H9 (cell line): ENCODE data around the gene LIN7A. TPM values are rescaled to one million over a fixed set of nuclear protein-coding genes. Genes with fewer than 3 reads are reported as not detected.

ENCODE experiments used
- DNase-seq: peaks from one replicate; pipeline ENCODE4 v3.0.0-alpha.2; 2017
- H2AFZ ChIP-seq: one replicate; pipeline ENCODE4 v1.6.1; 2013; ENCODE audit warnings: mild to moderate bottlenecking, low read length, control low read depth, moderate library complexity
- H2AK5ac ChIP-seq: 2 replicates; pipeline ENCODE4 v1.6.1; 2013; ENCODE audit warnings: low read length, control low read depth, mixed read lengths; ENCODE audit not compliant: insufficient read length
- H2BK120ac ChIP-seq: one replicate; pipeline ENCODE4 v1.6.1; 2013; ENCODE audit warnings: low read depth, mild to moderate bottlenecking, low read length, control low read depth, inconsistent platforms; ENCODE audit not compliant: poor library complexity, severe bottlenecking
- H2BK12ac ChIP-seq: 2 replicates; pipeline ENCODE4 v1.6.1; 2013; ENCODE audit warnings: low read length, control low read depth, mixed read lengths, low read depth; ENCODE audit not compliant: insufficient read length
- H2BK15ac ChIP-seq: 2 replicates; pipeline ENCODE4 v1.6.1; 2013; ENCODE audit warnings: low read depth, low read length, control low read depth
- H2BK20ac ChIP-seq: one replicate; pipeline ENCODE4 v1.6.1; 2013; ENCODE audit warnings: low read depth, mild to moderate bottlenecking, low read length, control low read depth, inconsistent platforms; ENCODE audit not compliant: poor library complexity, severe bottlenecking
- H2BK5ac ChIP-seq: 2 replicates; pipeline ENCODE4 v1.6.1; 2013; ENCODE audit warnings: low read length, control low read depth, mixed read lengths; ENCODE audit not compliant: insufficient read length
- H3K14ac ChIP-seq: 2 replicates; pipeline ENCODE4 v1.6.1; 2013; ENCODE audit warnings: low read length, control low read depth; ENCODE audit not compliant: insufficient read depth
- H3K18ac ChIP-seq: 2 replicates; pipeline ENCODE4 v1.6.1; 2013; ENCODE audit warnings: low read depth, mild to moderate bottlenecking, mixed read lengths, low read length, control low read depth; ENCODE audit not compliant: insufficient read length
- H3K23ac ChIP-seq: 2 replicates; pipeline ENCODE4 v1.6.1; 2013; ENCODE audit warnings: low read length, control low read depth, mixed read lengths, low read depth; ENCODE audit not compliant: insufficient read length
- H3K23me2 ChIP-seq: 2 replicates; pipeline ENCODE4 v1.6.1; 2013; ENCODE audit warnings: low read depth, mild to moderate bottlenecking, mixed read lengths, low read length, control low read depth; ENCODE audit not compliant: insufficient read length, poor library complexity, severe bottlenecking
- H3K27ac ChIP-seq: 2 replicates; pipeline ENCODE4 v1.5.1; 2013; ENCODE audit warnings: low read length, control low read depth, mixed read lengths, low read depth; ENCODE audit not compliant: insufficient read length
- H3K27me3 ChIP-seq: 2 replicates; pipeline ENCODE4 v1.6.1; 2013; ENCODE audit warnings: low read length, control low read depth, inconsistent platforms; ENCODE audit not compliant: insufficient read depth
- H3K4ac ChIP-seq: 2 replicates; pipeline ENCODE4 v1.6.1; 2013; ENCODE audit warnings: low read depth, mild to moderate bottlenecking, control low read depth, inconsistent platforms, low read length, moderate library complexity
- H3K4me1 ChIP-seq: 2 replicates; pipeline ENCODE4 v1.6.1; 2013; ENCODE audit warnings: low read length, control low read depth, inconsistent platforms; ENCODE audit not compliant: insufficient read depth
- H3K4me2 ChIP-seq: 2 replicates; pipeline ENCODE4 v1.6.1; 2013; ENCODE audit warnings: low read length, control low read depth, mixed read lengths; ENCODE audit not compliant: insufficient read length, insufficient read depth
- H3K56ac ChIP-seq: 2 replicates; pipeline ENCODE4 v1.6.1; 2013; ENCODE audit warnings: low read depth, mild to moderate bottlenecking, mixed read lengths, low read length, control low read depth; ENCODE audit not compliant: insufficient read length
- H3K79me1 ChIP-seq: 2 replicates; pipeline ENCODE4 v1.6.1; 2013; ENCODE audit warnings: low read depth, mild to moderate bottlenecking, moderate library complexity, low read length, control low read depth, inconsistent platforms; ENCODE audit not compliant: insufficient read depth, poor library complexity, severe bottlenecking
- H3K79me2 ChIP-seq: 2 replicates; pipeline ENCODE4 v1.6.1; 2013; ENCODE audit warnings: low read length, control low read depth, inconsistent platforms; ENCODE audit not compliant: insufficient read depth
- H3K9ac ChIP-seq: 2 replicates; pipeline ENCODE4 v1.6.1; 2013; ENCODE audit warnings: low read length, control low read depth, mixed read lengths; ENCODE audit not compliant: insufficient read length; ENCODE audit errors: extremely low read depth
- H3K9me3 ChIP-seq: one replicate; pipeline ENCODE4 v1.6.1; 2013; ENCODE audit warnings: low read depth, low read length, inconsistent platforms; ENCODE audit not compliant: control insufficient read depth
- H3T11ph ChIP-seq: one replicate; pipeline ENCODE4 v1.6.1; 2013; ENCODE audit warnings: mild to moderate bottlenecking, low read length, control low read depth, inconsistent platforms
- H4K20me1 ChIP-seq: one replicate; pipeline ENCODE4 v1.6.1; 2013; ENCODE audit not compliant: control insufficient read depth, insufficient read length, insufficient read depth
- H4K5ac ChIP-seq: 2 replicates; pipeline ENCODE4 v1.6.1; 2013; ENCODE audit warnings: low read depth, mild to moderate bottlenecking, mixed read lengths, low read length, control low read depth; ENCODE audit not compliant: insufficient read length
- H4K8ac ChIP-seq: replicated peaks from 2 replicates; pipeline ENCODE4 v1.6.1; 2013; ENCODE audit warnings: low read length, control low read depth, mixed read lengths, low read depth; ENCODE audit not compliant: insufficient read length
- H4K91ac ChIP-seq: 2 replicates; pipeline ENCODE4 v1.6.1; 2013; ENCODE audit warnings: low read depth, mild to moderate bottlenecking, moderate library complexity, mixed read lengths, low read length, control low read depth; ENCODE audit not compliant: insufficient read length
- H3K27ac Mint-ChIP-seq, 3 experiments: 2 replicates in 2 of 3; 3 replicates in 1 of 3; pipeline ENCODE4 v1.8.0; 2020 to 2021; ENCODE audit warnings: mixed read lengths in 3 of 3, mild to moderate bottlenecking in 1 of 3, moderate library complexity in 1 of 3
- H3K27me3 Mint-ChIP-seq: 2 replicates; pipeline ENCODE4 v1.8.0; 2021; ENCODE audit warnings: low read depth, mild to moderate bottlenecking, moderate library complexity, mixed read lengths
- H3K36me3 Mint-ChIP-seq, 3 experiments: 2 replicates in 2 of 3; 3 replicates in 1 of 3; pipeline ENCODE4 v1.8.0; 2020 to 2021; ENCODE audit warnings: low read depth in 3 of 3, mixed read lengths in 3 of 3; ENCODE audit not compliant: insufficient read depth in 1 of 3
- H3K4me1 Mint-ChIP-seq, 2 experiments: 2 replicates each; pipeline ENCODE4 v1.8.0; 2020; ENCODE audit warnings: mixed read lengths in 2 of 2
- H3K4me3 Mint-ChIP-seq, 2 experiments: 2 replicates in 1 of 2; 3 replicates in 1 of 2; pipeline ENCODE4 v1.8.0; 2020 to 2021; ENCODE audit warnings: mild to moderate bottlenecking in 2 of 2, mixed read lengths in 2 of 2, moderate library complexity in 1 of 2
- H3K9me3 Mint-ChIP-seq, 2 experiments: 2 replicates in 1 of 2; 3 replicates in 1 of 2; pipeline ENCODE4 v1.8.0; 2020; ENCODE audit warnings: mild to moderate bottlenecking in 2 of 2, mixed read lengths in 2 of 2, moderate library complexity in 1 of 2
- CTCF ChIP-seq: fragments of 200-600 bp; sonication (generic); conservative IDR thresholded peaks from 3 replicates; pipeline ENCODE4 v1.8.0; 2021; ENCODE audit warnings: antibody characterized with exemption, mild to moderate bottlenecking
- total RNA-seq: library from RNA; stranded (reverse); gene quantifications from 2 replicates; pipeline ENCODE4 v1.2.1, GENCODE V29; 2021

Gene LIN7A
- total RNA-seq, 1 experiment from 2014 or later: 18.3 TPM

- no peak overlapping the region for H2BK5ac ChIP-seq
- no peak overlapping the region for H4K5ac ChIP-seq
- no peak overlapping the region for H3K4me2 ChIP-seq
- H3K18ac ChIP-seq: no peak overlapping the region
- H4K91ac ChIP-seq: no peak overlapping the region
- H3K79me1 ChIP-seq: no peaks in the 10 kb centered on the region
- no peak overlapping the region for H3K4ac ChIP-seq
- no peak overlapping the region for H2BK20ac ChIP-seq
- no peak overlapping the region for H3K56ac ChIP-seq
- Mint-ChIP-seq H3K9me3 (no peaks in the 10 kb centered on the region), H3K27me3 (no peaks in the 10 kb centered on the region), H3K27ac (no peak overlapping the region), H3K4me1 (0 out of 4 replicates have a peak, but pooled peaks cover 0 to 2% of the 10 kb centered on the region in 2 experiments), H3K4me3 (no peak overlapping the region), H3K36me3 (no peaks in the 10 kb centered on the region; a peak in 1 of 7 replicates)
- no peaks in the 10 kb centered on the region for H3K4me1 ChIP-seq
- H3K79me2 ChIP-seq: no peaks in the 10 kb centered on the region
- no peak overlapping the region for H3K23ac ChIP-seq
- no peak overlapping the region for H3K9ac ChIP-seq
- H3K14ac ChIP-seq: no peak overlapping the region
- no peaks in the 10 kb centered on the region for H3K27me3 ChIP-seq
- H3T11ph ChIP-seq: no peak overlapping the region
- H3K27ac ChIP-seq: no peak overlapping the region
- H3K9me3 ChIP-seq: no peaks in the 10 kb centered on the region
- TF ChIP-seq CTCF: no peak
- H2BK12ac ChIP-seq: no peak overlapping the region
- H2BK15ac ChIP-seq: no peak overlapping the region
- DNase-seq: no peak
- H3K23me2 ChIP-seq: no peaks in the 10 kb centered on the region
- H4K8ac ChIP-seq: no peak overlapping the region
- no peak overlapping the region for H2AK5ac ChIP-seq
- H4K20me1 ChIP-seq: no peaks in the 10 kb centered on the region
- H2AFZ ChIP-seq: no peak overlapping the region
- H2BK120ac ChIP-seq: no peak overlapping the region
Measured at GRCh38 chr12:80872053-80872452, 65.7 kb downstream of the LIN7A start.
